ELF-1 (cell line): ENCODE results near the gene FDX2.
"Not testable (repeated sequence)": the region's sequence is repeated elsewhere in the genome, so short reads cannot be mapped to it uniquely, and the experiment has no call there.

Experiments used
- DNase-seq: peaks from one replicate; pipeline ENCODE4 v3.0.0-alpha.2; 2016; ENCODE audit warnings: low read depth, low spot score

Gene FDX2

DNA sequence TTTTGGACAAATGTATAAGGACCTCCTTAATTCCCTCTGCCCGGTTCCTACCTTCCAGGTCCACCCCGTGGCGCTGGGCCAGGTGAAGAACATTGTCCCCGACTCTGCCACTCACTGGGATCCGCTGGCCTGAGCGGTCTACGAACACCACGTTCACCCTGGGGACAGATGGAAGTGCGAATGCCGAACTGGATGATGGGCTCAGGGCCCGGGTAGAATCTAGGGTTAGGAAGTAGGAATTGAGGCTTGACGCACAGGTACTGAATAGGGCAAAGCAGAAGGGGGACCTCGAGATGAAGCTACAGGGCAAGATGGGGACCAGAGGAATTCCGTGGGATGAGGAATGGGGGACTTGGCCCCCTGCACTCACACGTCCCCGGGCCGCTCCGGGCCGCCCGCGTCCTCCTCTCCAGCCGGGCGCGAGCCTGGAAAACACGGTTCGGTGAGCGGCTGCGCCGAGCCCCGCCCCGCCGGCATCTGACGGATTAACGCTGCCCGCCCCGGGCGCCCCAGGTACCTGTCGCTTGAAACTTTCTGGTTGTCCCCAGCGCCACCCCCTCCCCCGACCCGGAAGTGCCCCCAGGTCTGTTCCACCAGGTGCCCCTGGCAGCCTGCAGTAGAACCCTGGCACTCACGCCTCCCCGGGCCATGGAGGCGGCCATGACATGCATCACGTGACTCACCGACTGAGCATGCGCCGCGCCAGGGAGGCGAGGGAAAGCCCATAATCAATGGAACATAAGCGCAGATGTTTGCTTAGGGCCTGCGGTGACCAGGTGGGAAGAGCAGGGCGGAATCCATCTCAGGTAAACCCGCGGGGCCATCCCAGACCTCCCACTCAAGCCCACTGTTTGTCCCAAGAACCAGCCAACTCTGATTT is at the start of gene FDX2:
Gene FDX2 (minus strand): TSS at position 681 of the 880 bp plus-strand sequence. CDS start 19 bp downstream, at position 662.
- peak; percentile 87 for DNase-seq

DNA sequence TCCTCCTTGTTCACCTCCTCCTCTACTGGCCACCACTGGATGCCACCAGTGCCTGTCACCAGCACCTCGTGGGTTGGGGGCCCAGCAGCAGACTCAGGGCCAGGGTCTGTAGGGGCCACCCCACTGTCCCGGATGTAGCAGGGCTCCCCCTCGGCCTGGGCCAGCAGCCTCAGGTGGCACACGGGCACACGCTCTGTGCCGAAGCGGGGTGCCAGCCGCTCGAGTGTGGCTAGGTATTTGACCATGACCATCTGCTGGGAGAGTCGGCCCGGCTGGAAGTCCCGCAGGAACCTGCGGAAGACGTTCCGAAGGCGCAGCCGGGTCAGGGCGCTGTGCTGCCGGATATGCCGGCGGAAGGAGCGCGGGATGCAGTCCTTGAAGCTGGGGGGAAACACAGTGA is 49.7 kb upstream of the FDX2 start:
- no peak for DNase-seq

DNA sequence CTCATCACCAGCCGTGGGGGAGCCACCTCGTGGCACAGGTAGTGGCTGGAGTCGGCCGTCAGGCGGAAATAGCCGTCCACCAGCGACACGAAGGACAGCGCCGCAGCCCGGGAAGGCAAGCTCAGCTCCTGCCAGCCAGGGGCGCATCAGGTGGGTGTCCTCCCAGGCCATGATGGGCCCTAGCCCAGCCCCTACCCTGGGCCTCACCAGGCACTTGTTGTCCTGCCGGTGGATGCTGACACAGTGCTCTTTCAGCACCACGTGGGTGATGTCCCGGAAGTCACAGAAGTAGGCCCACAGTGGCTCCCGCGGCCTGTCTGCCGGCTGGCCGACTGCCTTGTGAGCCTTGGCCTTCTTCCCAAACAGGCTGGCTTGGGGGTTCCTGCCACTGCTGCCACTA is 48.8 kb upstream of the FDX2 start:
- no peak for DNase-seq

DNA sequence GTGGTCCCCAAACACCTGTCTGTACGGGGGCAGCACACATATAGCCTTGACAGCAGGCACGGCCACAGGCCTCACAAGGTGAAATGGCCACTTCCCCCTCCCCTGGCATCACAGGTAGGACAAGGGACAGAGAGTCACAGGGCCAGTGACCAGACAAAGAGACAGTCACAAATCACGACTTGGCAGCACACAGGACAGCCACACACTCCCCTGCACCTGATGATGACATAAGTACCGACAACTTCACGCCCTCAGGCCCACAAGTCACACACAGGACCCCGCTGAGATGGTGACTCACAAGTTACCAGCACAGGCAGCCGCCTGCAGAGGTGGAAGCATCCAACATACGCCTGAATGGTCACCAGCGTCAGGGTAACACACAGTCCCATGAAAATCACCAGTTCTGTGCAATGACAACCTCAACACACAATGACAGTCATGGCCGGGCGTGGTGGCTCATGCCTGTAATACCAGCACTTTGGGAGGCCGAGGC is 48.0 kb upstream of the FDX2 start:
- peak; percentile 21 for DNase-seq

DNA sequence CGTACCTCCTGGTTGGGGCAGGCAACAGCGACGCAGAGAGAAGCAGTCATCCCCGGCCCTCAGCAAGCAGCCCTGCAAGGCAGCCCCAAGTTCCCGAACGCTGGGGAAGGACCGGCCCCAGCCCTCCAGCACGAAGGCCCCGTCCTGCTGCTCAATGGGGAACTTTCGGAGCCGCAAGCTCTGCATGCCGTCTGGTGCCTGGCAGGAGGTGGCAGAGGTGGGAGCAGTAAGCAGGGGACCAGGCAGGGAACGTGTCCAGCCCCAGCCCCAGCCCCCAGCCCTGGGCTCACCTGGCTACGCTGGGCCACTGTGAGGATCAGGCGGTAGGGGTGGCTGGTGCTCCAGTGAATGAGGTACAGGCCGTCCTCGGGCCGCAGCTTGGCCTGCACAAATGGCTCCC is 46.4 kb upstream of the FDX2 start:
- DNase-seq = no peak

DNA sequence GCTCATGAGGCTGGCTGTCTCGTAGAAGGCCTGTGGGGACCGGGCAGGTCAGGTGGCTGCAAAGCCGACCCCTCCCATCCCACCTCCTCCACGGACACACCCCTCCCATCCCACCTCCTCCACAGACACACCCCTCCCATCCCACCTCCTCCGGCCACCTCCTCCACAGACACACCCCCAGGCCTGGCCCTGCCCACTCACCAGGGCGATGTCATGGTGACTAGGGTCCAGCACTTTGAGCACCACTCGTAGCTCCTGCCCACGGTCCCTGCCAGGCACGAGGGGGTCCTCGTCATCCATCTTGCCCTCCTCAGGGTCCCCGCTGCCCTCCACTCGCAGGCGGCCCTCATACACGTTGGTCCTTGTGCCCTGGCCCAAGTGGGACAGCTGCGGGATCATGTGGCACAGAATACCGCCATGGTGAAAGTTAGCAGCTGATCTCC is 45.8 kb upstream of the FDX2 start:
- no peak for DNase-seq

DNA sequence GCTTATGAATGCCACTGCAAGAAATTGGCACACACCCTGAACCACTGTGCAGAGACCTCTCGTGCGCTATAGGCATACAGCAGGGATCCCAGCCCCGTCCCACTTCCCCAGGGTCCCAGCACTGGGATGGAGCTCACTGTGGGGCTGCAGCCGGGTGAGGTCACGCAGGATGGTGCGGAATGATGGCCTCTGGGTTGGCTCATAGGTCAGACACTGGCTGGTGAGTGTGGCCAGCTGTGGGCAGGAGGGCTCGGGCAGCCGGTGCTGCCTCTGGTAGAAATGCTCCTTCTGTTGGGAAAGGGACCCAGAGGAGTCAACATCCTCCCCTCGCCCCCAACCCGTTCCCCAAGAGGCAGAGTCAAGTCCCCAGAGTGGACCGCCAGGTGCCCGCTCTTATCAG is 40.6 kb upstream of the FDX2 start:
- no peak for DNase-seq

DNA sequence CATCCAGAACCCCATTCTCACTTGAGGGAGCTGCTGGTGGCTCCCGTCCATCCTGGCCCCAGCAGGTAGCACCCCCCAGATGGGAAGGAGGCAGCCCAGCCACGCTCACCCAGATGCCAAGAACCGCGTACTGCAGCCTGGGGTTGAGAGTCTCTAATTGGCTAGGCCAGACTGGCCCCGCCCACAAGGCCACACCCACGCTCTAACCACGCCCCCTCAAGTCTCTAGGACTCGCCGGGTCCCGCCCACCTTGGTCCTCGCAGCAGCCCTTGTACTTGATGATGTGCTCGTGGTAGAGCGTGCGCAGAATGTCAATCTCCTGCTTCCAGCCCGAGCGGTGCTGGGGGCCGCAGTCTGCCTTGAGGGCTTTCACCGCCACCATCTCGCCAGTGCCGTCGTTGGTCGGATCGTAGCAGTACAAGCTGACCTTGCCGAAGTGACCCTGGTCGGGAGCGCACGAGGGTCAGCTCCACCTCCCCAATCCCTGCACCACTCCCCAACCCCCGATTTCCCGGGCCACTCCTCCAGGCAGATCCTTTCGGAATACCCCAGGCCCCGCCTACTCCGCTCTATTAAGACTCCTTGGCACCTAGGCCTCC is 38.1 kb upstream of the FDX2 start:
- DNase-seq = peak; percentile 98

DNA sequence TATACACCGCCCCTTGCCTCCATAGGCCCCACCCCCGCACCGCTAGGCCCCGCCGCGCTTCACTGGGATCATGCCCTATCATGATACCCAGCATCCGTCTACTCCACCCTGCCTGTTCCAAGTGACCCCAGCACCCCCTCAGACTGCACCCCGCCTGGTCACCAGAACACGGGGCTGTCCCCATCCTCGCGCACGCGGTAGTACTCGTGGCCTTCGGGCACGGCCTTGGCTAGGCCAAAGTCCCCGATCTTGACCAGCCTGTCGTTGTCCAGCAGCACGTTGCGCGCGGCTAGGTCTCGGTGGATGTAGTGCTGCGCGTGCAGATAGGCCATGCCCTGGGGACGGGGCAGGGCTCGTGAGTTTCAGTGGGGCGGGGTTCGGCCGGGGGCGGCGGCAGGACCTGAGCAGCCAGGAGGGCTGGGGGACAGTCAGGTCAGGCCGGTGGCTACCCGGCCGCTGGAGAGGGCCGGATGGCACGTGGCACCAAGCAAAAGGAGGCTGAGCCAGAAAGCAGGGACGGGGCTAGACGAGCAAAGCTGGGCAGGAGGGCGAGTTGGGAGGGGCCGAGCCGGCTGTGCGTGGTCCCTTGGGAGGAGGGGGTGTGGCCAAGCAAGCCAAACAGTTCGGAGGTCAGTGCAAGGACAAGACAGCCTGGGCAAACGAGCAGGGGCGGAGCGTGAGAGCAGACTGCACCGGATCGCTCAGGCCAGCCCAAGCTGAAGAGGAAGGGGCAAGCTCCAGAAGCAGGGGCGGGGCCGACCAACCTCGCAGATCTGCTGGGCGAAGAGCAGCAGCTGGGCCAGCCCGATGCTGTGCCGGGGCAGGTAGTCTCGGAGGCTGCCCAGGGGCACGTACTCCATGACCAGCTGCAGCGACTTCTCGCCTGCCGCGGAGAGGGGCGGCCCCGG is 37.2 kb upstream of the FDX2 start:
- DNase-seq = peak; percentile 98

DNA sequence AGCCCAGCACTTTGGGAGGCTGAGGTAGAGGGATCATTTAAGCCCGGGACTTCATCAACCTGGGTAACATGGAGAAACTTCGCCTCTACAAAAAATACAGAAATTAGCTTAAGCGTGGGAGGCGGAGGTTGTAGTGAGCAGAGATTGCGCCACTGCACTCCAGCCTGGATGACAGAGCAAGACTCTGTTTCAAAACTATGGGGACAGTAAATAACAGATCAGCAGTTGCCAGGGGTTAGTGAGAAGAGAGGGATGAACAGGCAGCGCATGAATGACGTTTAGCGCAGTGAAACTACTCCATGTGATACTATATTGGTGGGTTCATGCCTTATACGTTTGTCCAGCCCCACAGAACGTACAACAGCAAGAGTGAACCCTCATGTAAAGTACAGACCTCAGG is 30.7 kb upstream of the FDX2 start:
- no peak for DNase-seq

DNA sequence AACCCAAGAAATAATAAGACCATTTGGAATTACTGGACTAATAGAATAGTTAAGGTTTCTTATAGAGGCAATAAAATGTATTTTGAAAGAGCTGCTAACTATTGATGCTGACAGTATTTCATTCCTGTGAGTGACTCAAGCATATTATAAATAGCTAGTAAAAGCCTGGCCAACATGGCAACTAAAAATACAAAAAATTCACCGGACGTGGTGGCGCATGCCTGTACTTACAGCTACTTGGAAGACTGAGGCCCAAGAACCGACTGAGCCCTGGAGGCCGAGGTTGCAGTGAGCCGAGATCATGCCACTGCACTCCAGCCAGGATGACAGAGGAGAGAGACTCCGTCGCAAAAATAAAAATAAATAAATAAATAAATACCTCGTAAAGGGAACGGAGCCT is 29.0 kb upstream of the FDX2 start:
- DNase-seq = no peak

DNA sequence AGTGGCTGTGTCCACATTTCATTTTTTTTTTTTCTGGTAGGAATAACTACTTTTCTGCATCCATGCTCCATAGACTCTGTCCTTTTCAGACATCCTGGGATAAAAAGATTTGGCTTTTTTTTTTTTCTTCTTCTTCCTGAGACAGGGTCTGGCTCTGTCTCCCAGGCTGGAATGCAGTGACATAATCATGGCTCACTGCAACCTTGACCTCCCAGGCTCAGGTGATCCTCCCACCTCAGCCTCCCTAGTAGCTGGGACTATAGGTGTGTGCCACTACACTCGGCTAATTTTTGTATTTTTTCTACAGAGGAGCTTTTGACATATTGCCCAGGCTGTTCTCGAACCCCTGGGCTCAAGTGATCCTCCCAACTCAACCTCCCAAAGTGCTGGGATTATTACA is 27.7 kb upstream of the FDX2 start:
- no peak for DNase-seq

DNA sequence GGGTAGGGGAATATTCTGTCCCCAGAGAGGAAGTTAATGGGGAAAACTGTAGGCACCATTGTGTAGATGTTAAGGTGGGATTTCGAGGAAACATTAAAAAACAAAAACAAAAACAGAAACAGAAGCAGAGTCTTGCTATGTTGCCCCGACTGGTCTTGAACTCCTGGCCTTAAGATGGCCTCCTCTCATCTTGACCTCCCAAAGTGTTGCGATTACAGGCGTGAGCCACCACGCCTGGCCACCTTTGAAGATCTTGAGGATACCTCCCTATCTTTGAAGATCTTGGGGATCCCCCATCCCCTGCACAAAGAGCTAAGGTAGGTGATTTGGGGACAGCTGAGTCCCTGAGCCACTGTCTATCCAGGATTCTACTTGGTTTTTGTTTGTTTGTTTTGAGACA is 24.2 kb upstream of the FDX2 start:
- no peak for DNase-seq

DNA sequence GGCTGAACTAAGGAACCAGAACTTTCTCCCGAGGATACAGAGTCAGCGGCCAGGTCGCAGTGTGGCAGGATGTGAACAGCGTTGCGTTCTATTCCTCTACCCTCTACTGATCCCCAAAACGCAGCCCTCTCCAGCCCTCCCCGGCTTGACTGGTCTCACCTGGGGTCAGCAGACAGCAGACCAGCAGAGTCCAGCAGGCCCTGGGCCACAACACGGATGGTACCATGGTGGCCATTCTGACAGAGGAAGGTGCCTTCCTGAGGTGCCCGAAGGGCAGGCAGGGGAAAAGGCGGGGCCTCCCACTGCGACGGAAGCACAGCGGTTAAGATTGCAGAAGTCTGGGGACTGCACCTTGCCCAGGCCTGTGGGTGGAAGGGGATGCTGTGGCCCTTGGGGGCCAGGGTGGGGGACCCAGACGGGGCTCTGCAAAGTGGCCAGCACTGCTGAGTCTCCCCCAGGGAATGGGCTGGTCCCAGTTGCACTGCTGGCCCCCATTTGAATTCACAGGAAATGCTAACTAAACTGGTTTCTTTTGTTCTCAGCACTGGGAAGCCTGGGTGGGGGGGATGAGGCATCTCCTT is 23.7 kb upstream of the FDX2 start, which contains the start of gene ICAM3:
Gene ICAM3 (minus strand): TSS at position 245 of the 581 bp plus-strand sequence. CDS start 10 bp downstream, at position 235.
- peak; percentile 12 for DNase-seq

DNA sequence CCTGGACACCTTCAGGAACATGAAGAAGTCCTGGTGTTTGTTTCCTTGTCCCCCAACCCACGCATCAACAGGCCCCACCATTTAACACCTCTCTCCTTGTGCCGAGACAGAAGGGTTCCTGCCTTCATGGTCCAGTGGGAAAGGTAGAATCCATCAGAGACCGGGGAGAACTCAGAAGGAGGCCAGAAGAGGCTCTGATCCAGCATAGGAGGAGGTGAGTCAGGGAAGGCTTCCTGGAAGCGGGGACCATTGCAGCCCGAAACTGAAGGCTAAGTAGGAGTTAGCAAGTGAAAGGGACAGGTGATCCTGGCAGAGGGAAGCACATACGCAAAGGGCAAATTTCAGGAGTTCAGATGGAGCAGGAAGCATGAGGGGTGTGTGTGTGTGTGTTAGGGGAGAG is 23.1 kb upstream of the FDX2 start:
- DNase-seq = no peak

DNA sequence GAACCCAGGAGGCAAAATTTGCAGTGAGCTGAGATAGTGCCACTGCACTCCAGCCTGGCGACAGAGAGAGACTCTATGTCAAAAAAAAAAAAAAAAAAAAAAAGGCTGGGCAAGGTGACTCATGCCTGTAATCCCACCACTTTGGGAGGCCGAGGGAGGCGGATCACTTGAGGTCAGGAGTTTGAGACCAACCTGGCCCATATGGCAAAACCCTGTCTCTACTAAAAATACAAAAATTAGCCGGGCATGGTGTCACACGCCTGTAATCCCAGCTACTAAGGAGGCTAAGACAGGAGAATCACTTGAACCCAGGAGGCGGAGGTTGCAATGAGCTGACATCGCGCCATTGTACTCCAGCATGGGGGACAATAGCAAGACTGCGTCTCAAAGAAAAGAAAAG is 20.9 kb upstream of the FDX2 start:
- not testable (repeated sequence) for DNase-seq

DNA sequence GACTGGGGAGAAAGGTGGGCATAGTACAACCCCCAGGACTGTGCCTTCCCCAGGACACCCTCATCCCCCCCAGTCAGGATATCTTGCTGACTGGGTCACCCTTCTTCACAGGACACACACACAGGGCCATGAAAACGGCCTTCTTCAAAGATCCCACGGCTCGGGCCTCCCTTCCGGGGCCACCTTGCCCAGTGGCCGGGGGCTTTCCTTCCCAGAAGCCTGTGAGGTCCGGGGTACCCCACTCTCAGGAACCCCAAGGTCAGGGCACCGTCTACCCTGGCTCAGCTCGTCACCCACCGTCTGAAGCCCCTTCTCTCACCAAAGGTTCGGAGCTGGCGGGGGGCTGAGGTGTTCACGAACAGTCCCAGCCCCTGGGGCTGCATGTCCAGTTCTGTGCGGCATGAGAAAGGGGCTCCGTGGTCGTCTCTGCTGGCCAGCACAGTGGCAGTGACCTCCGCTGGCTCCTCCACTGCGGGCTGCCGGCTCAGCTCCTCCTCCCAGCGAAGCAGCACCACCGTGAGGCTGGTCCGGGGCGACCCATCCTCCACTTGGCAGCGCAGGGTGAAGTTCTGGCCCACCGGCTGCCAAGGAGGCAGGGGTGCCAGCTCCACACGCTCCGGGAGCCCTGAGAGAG is 19.7 kb upstream of the FDX2 start:
- DNase-seq = peak; percentile 36

DNA sequence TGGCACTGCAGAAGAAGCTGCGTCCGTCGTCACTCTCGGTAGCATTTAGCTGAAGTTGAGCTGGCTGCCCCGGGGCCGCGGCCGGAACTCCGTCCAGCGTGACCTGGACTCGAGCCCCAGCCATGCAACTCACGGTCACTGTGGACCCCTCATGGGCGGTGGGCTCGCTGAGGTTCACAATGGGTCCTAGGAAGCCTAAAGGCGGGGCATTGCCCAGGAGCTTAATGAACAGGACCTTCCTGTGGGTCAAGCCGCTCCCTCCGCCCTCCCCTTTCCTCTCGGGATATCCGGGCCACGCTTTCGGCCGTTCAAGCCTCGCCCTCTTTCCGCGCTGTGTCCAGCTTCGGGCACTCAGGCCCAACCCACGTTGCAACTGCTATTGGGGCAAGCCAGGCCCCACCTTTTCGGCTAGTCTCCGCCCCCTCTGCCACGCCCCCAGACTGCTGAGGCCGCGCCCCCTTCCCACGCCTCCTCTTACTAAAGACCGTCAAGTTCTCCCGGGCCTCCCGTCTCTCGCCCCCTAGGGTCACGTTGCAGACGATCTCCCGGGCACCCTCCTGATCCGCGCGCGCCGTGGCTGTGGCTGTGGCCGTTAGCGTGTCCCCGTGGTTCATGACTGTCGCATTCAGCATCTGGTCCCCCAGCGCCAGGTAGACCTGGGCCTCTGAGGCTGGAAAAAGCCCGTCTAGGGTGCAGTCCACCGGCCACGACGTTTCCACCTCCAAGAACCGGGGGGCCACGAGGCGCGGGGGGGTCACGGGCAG is 19.0 kb upstream of the FDX2 start:
- peak; percentile 93 for DNase-seq

DNA sequence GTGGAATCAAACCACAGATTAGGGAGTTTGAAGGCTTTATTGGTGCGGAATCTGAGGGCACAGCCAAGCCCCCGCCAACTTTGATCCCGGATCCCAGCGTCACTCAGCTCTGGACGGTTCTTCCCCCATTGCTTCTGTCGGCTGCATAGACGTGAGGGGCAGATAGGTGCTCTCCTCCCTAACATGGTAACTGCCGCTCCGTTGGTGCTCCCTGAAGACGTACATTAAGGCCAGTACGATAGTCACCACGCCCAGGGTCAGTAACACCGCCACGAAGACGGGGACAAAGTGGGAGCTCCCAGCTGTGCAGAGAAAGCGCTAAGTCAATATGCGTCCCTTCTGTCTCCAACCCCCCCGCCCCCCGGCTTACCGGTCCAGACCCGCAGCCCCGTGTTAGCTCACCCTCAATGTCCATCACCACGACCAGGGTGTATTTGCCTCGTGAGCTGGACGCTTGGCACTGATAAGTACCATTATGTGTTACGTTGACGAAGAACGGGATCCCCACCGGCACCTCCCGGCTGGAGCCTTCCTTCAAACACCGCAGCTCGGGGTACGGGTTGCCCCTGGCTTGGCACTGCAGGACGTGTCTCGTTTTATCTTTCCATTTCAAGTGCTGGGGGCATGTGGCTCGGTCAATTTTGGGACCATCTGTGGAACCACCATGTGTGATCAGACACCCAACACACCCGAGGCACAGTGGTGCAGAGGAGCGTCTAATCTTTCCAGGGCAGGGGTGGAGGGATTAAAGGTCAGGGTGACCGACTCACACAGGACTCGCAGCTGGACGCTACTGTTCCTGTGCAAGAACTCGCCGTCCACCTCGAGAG is 18.2 kb upstream of the FDX2 start:
- DNase-seq = no peak
